Measurements from ENCODE around the gene IGFL3.

The IGFL3 gene

GRCh38 chr19:46133101-46133627, 8.7 kb upstream of the IGFL3 start:
- H3K4me1 ChIP-seq: peaks cover 0 to 31% (median 13%) of the 10 kb centered on the region in 4 donors
- H3K4me3 ChIP-seq: no peak overlapping the region
- intact Hi-C loops (cut with DNase I; ENCODE audit: low total_unique reads): no loop called here
- no peaks in the 10 kb centered on the region for H3K27me3 ChIP-seq
- H3K27ac ChIP-seq: peak overlapping the region; percentile 66 to 70
- no peaks in the 10 kb centered on the region for H3K9me3 ChIP-seq
- DNase-seq: peak in 1 of 2 donors; percentile 34
- no peak for TF ChIP-seq CTCF (IDR thresholded peaks at IDR 0.05)
- H3K36me3 ChIP-seq: no peaks in the 10 kb centered on the region

- Histone ChIP-seq H3K27me3 (no peaks in the 10 kb centered on the region), H3K36me3 (no peaks in the 10 kb centered on the region), H3K9me3 (no peaks in the 10 kb centered on the region), H3K4me3 (no peak overlapping the region), H3K27ac (peak overlapping the region; percentile 66 to 70), H3K4me1 (peaks cover 0 to 31% (median 13%) of the 10 kb centered on the region in 4 donors)
- intact Hi-C loops (cut with DNase I; ENCODE audit: low total_unique reads): no loop called here
- no peak for DNase-seq
- no peak for TF ChIP-seq CTCF (IDR thresholded peaks at IDR 0.05)
These were observed 8.1 kb upstream of the IGFL3 start for GRCh38 chr19:46132508-46133100.

- peak overlapping the region; percentile 66 to 70 for H3K27ac ChIP-seq
These were observed 7.1 kb upstream of the IGFL3 start for GRCh38 chr19:46131485-46132143.

GRCh38 chr19:46126086-46126580, 1.6 kb upstream of the IGFL3 start:
- no peak for TF ChIP-seq CTCF (IDR thresholded peaks at IDR 0.05)
- intact Hi-C loops (cut with DNase I; ENCODE audit: low total_unique reads): no loop called here
- Histone ChIP-seq H3K27ac (no peak overlapping the region), H3K36me3 (no peaks in the 10 kb centered on the region), H3K4me1 (no peaks in the 10 kb centered on the region), H3K9me3 (no peaks in the 10 kb centered on the region), H3K4me3 (no peak overlapping the region), H3K27me3 (no peaks in the 10 kb centered on the region)
- DNase-seq: no peak

More at GRCh38 chr19:46131485-46132143, 7.1 kb upstream of the IGFL3 start:
- Histone ChIP-seq H3K36me3 (no peaks in the 10 kb centered on the region), H3K9me3 (no peaks in the 10 kb centered on the region), H3K4me3 (no peak overlapping the region), H3K27me3 (no peaks in the 10 kb centered on the region), H3K4me1 (peaks cover 0 to 31% (median 13%) of the 10 kb centered on the region in 4 donors)
- no peak for TF ChIP-seq CTCF (IDR thresholded peaks at IDR 0.05)
- intact Hi-C loops (cut with DNase I; ENCODE audit: low total_unique reads): no loop called here
- no peak for DNase-seq

- H3K36me3 ChIP-seq: no peaks in the 10 kb centered on the region
- H3K27me3 ChIP-seq: no peaks in the 10 kb centered on the region
- intact Hi-C loops (cut with DNase I; ENCODE audit: low total_unique reads): no loop called here
- H3K4me1 ChIP-seq: no peaks in the 10 kb centered on the region
- no peak for DNase-seq
- no peak overlapping the region for H3K4me3 ChIP-seq
- H3K9me3 ChIP-seq: no peaks in the 10 kb centered on the region
- H3K27ac ChIP-seq: no peak overlapping the region
- TF ChIP-seq CTCF (IDR thresholded peaks at IDR 0.05): no peak
These were observed 959 bp upstream of the IGFL3 start for GRCh38 chr19:46125447-46125846.

Measured in tibial artery (tissue), 4 donors.